ENCODE results near the gene THADA.

- TF ChIP-seq POLR2AphosphoS5 (IDR thresholded peaks at IDR 0.05) (no peak), CTCF (IDR thresholded peaks at IDR 0.05) (no peak), POLR2A (IDR thresholded peaks at IDR 0.05) (no peak)
Observed at GRCh38 chr2:43198263-43198662, 397.6 kb downstream of the THADA start.
